IPS DF 6.9 (cell line): ENCODE results near the gene EXOSC6.
"Not testable (repeated sequence)": the region's sequence is repeated elsewhere in the genome, so short reads cannot be mapped to it uniquely, and the experiment has no call there.

Source experiments
- DNase-seq: peaks from one replicate; pipeline ENCODE4 v3.0.0-alpha.2; 2013; ENCODE audit warnings: low read depth, low spot score
- H3K27ac ChIP-seq: one replicate; pipeline ENCODE4 v1.5.1; 2013; ENCODE audit warnings: low read length, control low read depth
- H3K27me3 ChIP-seq: 2 replicates; pipeline ENCODE4 v1.6.1; 2013; ENCODE audit warnings: mild to moderate bottlenecking, low read length; ENCODE audit not compliant: control insufficient read depth, insufficient read depth
- H3K36me3 ChIP-seq: 2 replicates; pipeline ENCODE4 v1.6.1; 2013; ENCODE audit warnings: low read length; ENCODE audit not compliant: control insufficient read depth, insufficient read depth
- H3K4me1 ChIP-seq: 2 replicates; pipeline ENCODE4 v1.6.1; 2013; ENCODE audit warnings: low read length; ENCODE audit not compliant: control insufficient read depth, insufficient read depth
- H3K4me3 ChIP-seq: 2 replicates; pipeline ENCODE4 v1.5.1; 2013; ENCODE audit warnings: mild to moderate bottlenecking, low read length
- H3K9me3 ChIP-seq: 2 replicates; pipeline ENCODE4 v1.6.1; 2013; ENCODE audit warnings: low read length, inconsistent platforms; ENCODE audit not compliant: control insufficient read depth, insufficient read depth
- WGBS: extraction: QIAGEN DNeasy Blood & Tissue Kit; methylation state at CpG from one replicate; pipeline ENCODE4 v1.1.7; 2013; ENCODE audit warnings: mixed read lengths, missing lambda C conversion rate; ENCODE audit not compliant: insufficient read length, insufficient coverage; 5-methylcytosine and 5-hydroxymethylcytosine counted together

EXOSC6 gene

GRCh38 chr16:70254965-70255286 is 3.2 kb upstream of the EXOSC6 start:
- H3K27me3 ChIP-seq: no peaks in the 10 kb centered on the region
- no peak overlapping the region for H3K4me3 ChIP-seq
- no CpG with 5 or more reads among the region's 12 CpGs for WGBS
- H3K9me3 ChIP-seq: no peaks in the 10 kb centered on the region
- no peaks in the 10 kb centered on the region for H3K4me1 ChIP-seq
- H3K27ac ChIP-seq: no peak overlapping the region
- peaks cover 62% of the 10 kb centered on the region for H3K36me3 ChIP-seq
- DNase-seq: no peak

GRCh38 chr16:70254180-70254964 is 2.6 kb upstream of the EXOSC6 start:
- Histone ChIP-seq H3K4me3 (no peak overlapping the region), H3K36me3 (peaks cover 60% of the 10 kb centered on the region), H3K4me1 (no peaks in the 10 kb centered on the region), H3K27ac (no peak overlapping the region), H3K27me3 (no peaks in the 10 kb centered on the region), H3K9me3 (no peaks in the 10 kb centered on the region)
- no CpG with 5 or more reads among the region's 9 CpGs for WGBS
- no peak for DNase-seq

DNA sequence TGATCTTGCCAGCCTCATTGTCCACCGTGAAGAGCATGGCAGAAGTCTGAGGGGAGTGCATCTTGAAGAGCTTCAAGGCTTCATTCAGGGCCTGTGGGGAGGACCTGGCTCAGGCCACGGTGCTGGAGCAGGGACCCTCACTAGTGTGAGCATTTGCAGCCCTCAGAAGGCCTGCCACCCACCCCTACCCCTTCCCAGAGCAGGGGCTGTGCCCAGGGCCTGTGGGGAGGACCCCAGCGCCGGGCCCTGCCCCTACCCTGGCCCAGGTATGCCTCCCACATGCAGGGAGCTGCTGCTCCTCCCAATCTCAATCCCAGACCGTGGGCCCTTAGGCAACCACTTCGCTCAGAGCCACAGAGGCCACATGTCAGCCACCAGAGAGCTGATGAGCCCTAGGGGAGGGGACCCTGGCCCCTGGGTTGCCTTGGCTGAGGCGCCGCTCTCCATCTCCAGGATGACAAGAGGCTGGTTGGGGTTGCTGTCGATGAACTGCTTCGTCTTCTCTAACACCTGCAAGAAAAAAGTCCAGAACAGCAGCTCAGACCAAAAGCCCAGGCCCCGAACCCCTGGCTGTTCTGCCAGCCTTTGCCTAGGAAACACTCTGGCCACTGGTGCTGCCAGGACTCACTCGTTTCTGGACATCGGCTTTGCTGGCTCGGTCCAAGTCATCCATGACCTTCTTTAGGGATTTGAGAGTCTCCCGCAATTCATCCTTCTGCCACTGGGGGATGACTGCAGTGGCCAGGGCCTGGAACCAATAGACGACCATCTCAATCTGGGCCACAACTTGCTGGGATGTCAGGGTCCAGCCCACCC is 1.8 kb upstream of the EXOSC6 start:
- Histone ChIP-seq H3K27ac (no peak overlapping the region), H3K4me3 (no peak overlapping the region), H3K4me1 (no peaks in the 10 kb centered on the region), H3K27me3 (no peaks in the 10 kb centered on the region), H3K36me3 (peaks cover 52% of the 10 kb centered on the region), H3K9me3 (no peaks in the 10 kb centered on the region)
- WGBS: no CpG with 5 or more reads among the region's 16 CpGs
- peak; percentile 60 for DNase-seq

- no peak overlapping the region for H3K4me3 ChIP-seq
- no peak for DNase-seq
- H3K36me3 ChIP-seq: peaks cover 43% of the 10 kb centered on the region
Observed at GRCh38 chr16:70252355-70252988, 732 bp upstream of the EXOSC6 start.

GRCh38 chr16:70250748-70251628 is 752 bp downstream of the EXOSC6 start:
- WGBS: no CpG with 5 or more reads among the region's 92 CpGs
- no peak for DNase-seq
- Histone ChIP-seq H3K9me3 (no peaks in the 10 kb centered on the region), H3K27ac (no peak overlapping the region), H3K4me1 (no peaks in the 10 kb centered on the region), H3K36me3 (peaks cover 33% of the 10 kb centered on the region), H3K4me3 (peak overlapping the region; percentile 91), H3K27me3 (no peaks in the 10 kb centered on the region)

More at GRCh38 chr16:70252355-70252988, 732 bp upstream of the EXOSC6 start:
- Histone ChIP-seq H3K27ac (no peak overlapping the region), H3K27me3 (no peaks in the 10 kb centered on the region), H3K4me1 (no peaks in the 10 kb centered on the region), H3K9me3 (no peaks in the 10 kb centered on the region)
- WGBS: no CpG with 5 or more reads among the region's 21 CpGs

GRCh38 chr16:70249697-70250096 is 2.0 kb downstream of the EXOSC6 start:
- not testable (repeated sequence) for H3K27me3 ChIP-seq, H3K9me3 ChIP-seq, H3K4me1 ChIP-seq, H3K27ac ChIP-seq, H3K4me3 ChIP-seq, DNase-seq
- peaks cover 24% of the 10 kb centered on the region for H3K36me3 ChIP-seq
- WGBS: no CpG with 5 or more reads among the region's 4 CpGs

GRCh38 chr16:70238773-70239172 is 13.0 kb downstream of the EXOSC6 start:
- H3K9me3 ChIP-seq, H3K4me3 ChIP-seq, DNase-seq, H3K27me3 ChIP-seq, H3K4me1 ChIP-seq, H3K27ac ChIP-seq, H3K36me3 ChIP-seq: not testable (repeated sequence)

- H3K27ac ChIP-seq, DNase-seq, H3K36me3 ChIP-seq, H3K27me3 ChIP-seq, H3K4me1 ChIP-seq, H3K9me3 ChIP-seq, H3K4me3 ChIP-seq: not testable (repeated sequence)
- no CpG with 5 or more reads among the region's 3 CpGs for WGBS
Observed at GRCh38 chr16:70231831-70232230, 19.9 kb downstream of the EXOSC6 start.

- H3K36me3 ChIP-seq, H3K4me1 ChIP-seq, H3K27ac ChIP-seq: not testable (repeated sequence)
Observed at GRCh38 chr16:70226024-70226423, 25.7 kb downstream of the EXOSC6 start.

GRCh38 chr16:70225430-70225829 is 26.3 kb downstream of the EXOSC6 start:
- no CpG with 5 or more reads among the region's 4 CpGs for WGBS

More at GRCh38 chr16:70226024-70226423, 25.7 kb downstream of the EXOSC6 start:
- H3K27me3 ChIP-seq, H3K9me3 ChIP-seq, DNase-seq, H3K4me3 ChIP-seq: not testable (repeated sequence)

More at GRCh38 chr16:70225430-70225829, 26.3 kb downstream of the EXOSC6 start:
- not testable (repeated sequence) for H3K27ac ChIP-seq, H3K9me3 ChIP-seq, H3K36me3 ChIP-seq, H3K27me3 ChIP-seq, DNase-seq, H3K4me1 ChIP-seq, H3K4me3 ChIP-seq
